HL-60 (cell line): ENCODE measurements around the gene MAST3.

Source experiments
- GABPA ChIP-seq: IDR thresholded peaks from 2 replicates; pipeline ENCODE4 v1.6.1; 2012; ENCODE audit warnings: low read depth
- POLR2AphosphoS5 ChIP-seq: IDR thresholded peaks from 2 replicates; pipeline ENCODE4 v1.6.1; 2012; ENCODE audit warnings: low read depth
- SPI1 ChIP-seq: IDR thresholded peaks from 2 replicates; pipeline ENCODE4 v1.6.1; 2012; ENCODE audit warnings: low read depth, mild to moderate bottlenecking, borderline replicate concordance
- TF ChIP-seq, protein P1 (sequence below): IDR thresholded peaks from one replicate; pipeline ENCODE4 v1.5.1; 2011; ENCODE audit warnings: low read length, control low read depth, inconsistent platforms; ENCODE audit not compliant: insufficient read depth
- TF ChIP-seq, protein P2 (sequence below): IDR thresholded peaks from 2 replicates; pipeline ENCODE4 v1.6.1; 2012; ENCODE audit warnings: low read depth; ENCODE audit not compliant: insufficient replicate concordance

DNA sequence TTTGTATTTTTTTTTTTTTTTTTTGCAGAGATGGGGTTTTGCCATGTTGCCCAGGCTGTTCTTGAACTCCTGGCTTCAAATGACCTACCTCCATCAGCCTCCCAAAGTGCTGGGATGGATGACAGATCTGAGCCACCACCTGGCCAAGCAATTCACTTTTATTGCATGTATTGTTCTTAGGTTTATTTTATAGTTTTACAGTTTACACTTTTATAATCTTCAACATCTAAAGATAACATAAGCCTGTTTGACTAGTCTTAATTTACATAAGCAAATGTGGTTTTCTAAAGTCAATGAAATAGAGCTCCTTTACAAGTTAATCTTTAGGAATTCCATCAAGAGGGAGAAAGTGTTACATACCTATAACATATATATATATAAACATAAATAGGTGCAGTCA is 86.0 kb downstream of the MAST3 start:
- TF ChIP-seq GABPA = no peak
- TF ChIP-seq, protein P1, sequence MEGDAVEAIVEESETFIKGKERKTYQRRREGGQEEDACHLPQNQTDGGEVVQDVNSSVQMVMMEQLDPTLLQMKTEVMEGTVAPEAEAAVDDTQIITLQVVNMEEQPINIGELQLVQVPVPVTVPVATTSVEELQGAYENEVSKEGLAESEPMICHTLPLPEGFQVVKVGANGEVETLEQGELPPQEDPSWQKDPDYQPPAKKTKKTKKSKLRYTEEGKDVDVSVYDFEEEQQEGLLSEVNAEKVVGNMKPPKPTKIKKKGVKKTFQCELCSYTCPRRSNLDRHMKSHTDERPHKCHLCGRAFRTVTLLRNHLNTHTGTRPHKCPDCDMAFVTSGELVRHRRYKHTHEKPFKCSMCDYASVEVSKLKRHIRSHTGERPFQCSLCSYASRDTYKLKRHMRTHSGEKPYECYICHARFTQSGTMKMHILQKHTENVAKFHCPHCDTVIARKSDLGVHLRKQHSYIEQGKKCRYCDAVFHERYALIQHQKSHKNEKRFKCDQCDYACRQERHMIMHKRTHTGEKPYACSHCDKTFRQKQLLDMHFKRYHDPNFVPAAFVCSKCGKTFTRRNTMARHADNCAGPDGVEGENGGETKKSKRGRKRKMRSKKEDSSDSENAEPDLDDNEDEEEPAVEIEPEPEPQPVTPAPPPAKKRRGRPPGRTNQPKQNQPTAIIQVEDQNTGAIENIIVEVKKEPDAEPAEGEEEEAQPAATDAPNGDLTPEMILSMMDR = no peak
- TF ChIP-seq, protein P2, sequence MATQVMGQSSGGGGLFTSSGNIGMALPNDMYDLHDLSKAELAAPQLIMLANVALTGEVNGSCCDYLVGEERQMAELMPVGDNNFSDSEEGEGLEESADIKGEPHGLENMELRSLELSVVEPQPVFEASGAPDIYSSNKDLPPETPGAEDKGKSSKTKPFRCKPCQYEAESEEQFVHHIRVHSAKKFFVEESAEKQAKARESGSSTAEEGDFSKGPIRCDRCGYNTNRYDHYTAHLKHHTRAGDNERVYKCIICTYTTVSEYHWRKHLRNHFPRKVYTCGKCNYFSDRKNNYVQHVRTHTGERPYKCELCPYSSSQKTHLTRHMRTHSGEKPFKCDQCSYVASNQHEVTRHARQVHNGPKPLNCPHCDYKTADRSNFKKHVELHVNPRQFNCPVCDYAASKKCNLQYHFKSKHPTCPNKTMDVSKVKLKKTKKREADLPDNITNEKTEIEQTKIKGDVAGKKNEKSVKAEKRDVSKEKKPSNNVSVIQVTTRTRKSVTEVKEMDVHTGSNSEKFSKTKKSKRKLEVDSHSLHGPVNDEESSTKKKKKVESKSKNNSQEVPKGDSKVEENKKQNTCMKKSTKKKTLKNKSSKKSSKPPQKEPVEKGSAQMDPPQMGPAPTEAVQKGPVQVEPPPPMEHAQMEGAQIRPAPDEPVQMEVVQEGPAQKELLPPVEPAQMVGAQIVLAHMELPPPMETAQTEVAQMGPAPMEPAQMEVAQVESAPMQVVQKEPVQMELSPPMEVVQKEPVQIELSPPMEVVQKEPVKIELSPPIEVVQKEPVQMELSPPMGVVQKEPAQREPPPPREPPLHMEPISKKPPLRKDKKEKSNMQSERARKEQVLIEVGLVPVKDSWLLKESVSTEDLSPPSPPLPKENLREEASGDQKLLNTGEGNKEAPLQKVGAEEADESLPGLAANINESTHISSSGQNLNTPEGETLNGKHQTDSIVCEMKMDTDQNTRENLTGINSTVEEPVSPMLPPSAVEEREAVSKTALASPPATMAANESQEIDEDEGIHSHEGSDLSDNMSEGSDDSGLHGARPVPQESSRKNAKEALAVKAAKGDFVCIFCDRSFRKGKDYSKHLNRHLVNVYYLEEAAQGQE = no peak
- no peak for TF ChIP-seq POLR2AphosphoS5
- TF ChIP-seq SPI1 = no peak
